GM23338 (cell line): ENCODE results near the gene SH2D3C. TPM values are rescaled to one million over a fixed set of nuclear protein-coding genes. Genes with fewer than 3 reads are reported as not detected.

Experiments used
- ATAC-seq: fragments of 200-7000 bp; cut with Tn5 transposase; 3 replicates; pipeline ENCODE4 v1.9.1; 2020
- DNase-seq: peaks from one replicate; pipeline ENCODE4 v3.0.0-alpha.2; 2015; ENCODE audit warnings: low spot score
- H2AFZ ChIP-seq: fragments of 200-600 bp; sonication (generic); 2 replicates; pipeline ENCODE4 v1.8.0; 2016; ENCODE audit warnings: antibody characterized with exemption, mild to moderate bottlenecking, moderate library complexity
- H3F3A ChIP-seq: fragments of 200-600 bp; sonication (generic); replicated peaks from 2 replicates; pipeline ENCODE4 v1.8.0; 2017; ENCODE audit warnings: antibody characterized with exemption, mixed run types, low read depth
- H3K27ac ChIP-seq: fragments of 200-600 bp; sonication (generic); 2 replicates; pipeline ENCODE4 v1.6.1; 2016; ENCODE audit warnings: low read depth
- H3K27me3 ChIP-seq: fragments of 200-600 bp; sonication (generic); 2 replicates; pipeline ENCODE4 v1.8.0; 2016; ENCODE audit warnings: mild to moderate bottlenecking, mixed run types, moderate library complexity; ENCODE audit not compliant: insufficient read depth
- H3K36me3 ChIP-seq: fragments of 200-600 bp; sonication (generic); 2 replicates; pipeline ENCODE4 v1.8.0; 2016; ENCODE audit warnings: mild to moderate bottlenecking; ENCODE audit not compliant: insufficient read depth
- H3K4me1 ChIP-seq: fragments of 200-600 bp; sonication (generic); 2 replicates; pipeline ENCODE4 v1.8.0; 2016; ENCODE audit warnings: mild to moderate bottlenecking, moderate library complexity; ENCODE audit not compliant: insufficient read depth
- H3K4me2 ChIP-seq: fragments of 200-600 bp; sonication (generic); 2 replicates; pipeline ENCODE4 v1.7.1; 2017; ENCODE audit warnings: mixed run types
- H3K4me3 ChIP-seq: fragments of 200-600 bp; sonication (generic); 2 replicates; pipeline ENCODE4 v1.6.1; 2016; ENCODE audit warnings: mixed run types
- H3K79me2 ChIP-seq: fragments of 200-600 bp; sonication (generic); replicated peaks from 2 replicates; pipeline ENCODE4 v1.8.0; 2017; ENCODE audit warnings: mild to moderate bottlenecking; ENCODE audit not compliant: insufficient read depth
- H3K9me2 ChIP-seq: fragments of 200-600 bp; sonication (generic); 2 replicates; pipeline ENCODE4 v1.8.0; 2017; ENCODE audit not compliant: insufficient read depth
- H4K20me1 ChIP-seq: fragments of 200-600 bp; sonication (generic); replicated peaks from 2 replicates; pipeline ENCODE4 v1.8.0; 2017; ENCODE audit warnings: mild to moderate bottlenecking; ENCODE audit not compliant: insufficient read depth
- H3K27ac Mint-ChIP-seq: 2 replicates; pipeline ENCODE4 v1.8.0; 2020; ENCODE audit warnings: inconsistent platforms, mild to moderate bottlenecking, moderate library complexity, mixed read lengths
- H3K27me3 Mint-ChIP-seq: 3 replicates; pipeline ENCODE4 v1.8.0; 2022; ENCODE audit warnings: low read depth, mild to moderate bottlenecking, moderate library complexity, mixed read lengths, inconsistent platforms; ENCODE audit not compliant: insufficient read depth, poor library complexity
- H3K36me3 Mint-ChIP-seq: 3 replicates; pipeline ENCODE4 v1.8.0; 2021; ENCODE audit warnings: low read depth, mild to moderate bottlenecking, inconsistent platforms, moderate library complexity, mixed read lengths
- H3K4me1 Mint-ChIP-seq: 3 replicates; pipeline ENCODE4 v1.8.0; 2020; ENCODE audit warnings: mild to moderate bottlenecking, inconsistent platforms, mixed read lengths
- H3K4me3 Mint-ChIP-seq: 3 replicates; pipeline ENCODE4 v1.8.0; 2021; ENCODE audit warnings: moderate library complexity, mild to moderate bottlenecking, inconsistent platforms, mixed read lengths
- H3K9me3 Mint-ChIP-seq: 3 replicates; pipeline ENCODE4 v1.8.0; 2020; ENCODE audit warnings: moderate library complexity, mild to moderate bottlenecking, inconsistent platforms, mixed read lengths
- EZH2phosphoT487 ChIP-seq: fragments of 200-600 bp; sonication (generic); IDR thresholded peaks from one replicate; pipeline ENCODE4 v1.8.1; 2018; ENCODE audit warnings: antibody characterized with exemption; ENCODE audit not compliant: unreplicated experiment
- JUNB ChIP-seq: IDR thresholded peaks from one replicate; pipeline ENCODE4 v1.6.1; 2016; ENCODE audit warnings: antibody characterized with exemption; ENCODE audit not compliant: unreplicated experiment
- NANOG ChIP-seq: IDR thresholded peaks from 2 replicates; pipeline ENCODE4 v1.6.1; 2016; ENCODE audit warnings: antibody characterized with exemption, borderline replicate concordance
- polyA plus RNA-seq: library from polyadenylated mRNA; unstranded; fragments of >200 nt; fragmentation: Nextera tagmentation; extraction: Ambion mirVana; gene quantifications from 2 replicates; pipeline ENCODE4 v1.2.1, GENCODE V29; 2016
- total RNA-seq: library from RNA; depleted of rRNA; stranded (reverse); fragments of >200 nt; shearing (Covaris generic); gene quantifications from 2 replicates; pipeline ENCODE4 v1.2.3, GENCODE V29; 2014
- TF ChIP-seq, protein P1 (sequence below): fragments of 250-450 bp; sonication (Bioruptor Pico); IDR thresholded peaks from 2 replicates; pipeline ENCODE4 v1.5.0; 2020; ENCODE audit warnings: mild to moderate bottlenecking, moderate library complexity
- TF ChIP-seq, protein P2 (sequence below), 2 experiments: fragments of 200-600 bp in 1 of 2; sonication (generic) in 1 of 2; conservative IDR thresholded peaks; 2 replicates each; pipeline versions ENCODE4 v1.5.1 to v1.6.1; 2016 to 2017; ENCODE audit warnings: antibody characterized with exemption in 2 of 2, low read depth in 2 of 2, mild to moderate bottlenecking in 2 of 2, moderate library complexity in 1 of 2

SH2D3C gene
- total and polyA plus RNA-seq, 2 experiments from 2014 or later: 4.2 to 4.5 TPM

DNA sequence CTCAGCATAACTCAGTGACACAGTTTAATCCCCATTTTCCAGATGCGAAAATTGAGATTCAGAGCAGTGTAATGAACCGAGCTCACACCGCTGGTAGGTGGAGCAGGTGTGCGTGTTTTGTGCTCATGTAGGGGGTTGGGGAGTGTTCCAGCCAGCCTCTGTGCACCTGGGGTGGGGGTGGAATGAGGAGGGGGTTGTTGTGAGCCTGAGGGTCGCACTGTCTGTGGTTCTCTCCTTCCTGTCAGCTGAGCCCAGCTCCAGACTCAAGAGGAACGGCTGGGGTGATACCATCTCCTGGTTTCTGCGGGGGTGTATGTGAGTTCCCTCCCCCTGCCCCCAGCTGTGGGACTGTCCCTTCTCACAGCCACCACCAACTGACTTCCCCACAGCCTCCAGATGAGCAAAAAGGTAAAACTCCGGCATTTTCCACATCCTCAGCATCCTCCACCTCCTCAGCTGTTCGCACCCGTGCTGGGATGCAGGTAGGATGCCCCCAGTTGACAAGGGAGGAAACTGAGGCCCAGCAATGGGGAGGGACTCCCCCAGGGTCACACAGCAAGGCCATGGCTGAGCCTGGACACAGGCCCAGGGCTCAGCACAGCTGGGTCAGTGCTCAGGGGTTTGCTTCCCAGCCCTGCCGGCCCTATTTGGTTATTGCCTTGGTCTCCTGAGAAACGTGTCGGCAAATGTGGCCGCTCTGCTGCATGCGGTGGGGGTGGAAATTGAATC, 2.1 kb downstream of the SH2D3C start (continued):
- TF ChIP-seq, protein P1, sequence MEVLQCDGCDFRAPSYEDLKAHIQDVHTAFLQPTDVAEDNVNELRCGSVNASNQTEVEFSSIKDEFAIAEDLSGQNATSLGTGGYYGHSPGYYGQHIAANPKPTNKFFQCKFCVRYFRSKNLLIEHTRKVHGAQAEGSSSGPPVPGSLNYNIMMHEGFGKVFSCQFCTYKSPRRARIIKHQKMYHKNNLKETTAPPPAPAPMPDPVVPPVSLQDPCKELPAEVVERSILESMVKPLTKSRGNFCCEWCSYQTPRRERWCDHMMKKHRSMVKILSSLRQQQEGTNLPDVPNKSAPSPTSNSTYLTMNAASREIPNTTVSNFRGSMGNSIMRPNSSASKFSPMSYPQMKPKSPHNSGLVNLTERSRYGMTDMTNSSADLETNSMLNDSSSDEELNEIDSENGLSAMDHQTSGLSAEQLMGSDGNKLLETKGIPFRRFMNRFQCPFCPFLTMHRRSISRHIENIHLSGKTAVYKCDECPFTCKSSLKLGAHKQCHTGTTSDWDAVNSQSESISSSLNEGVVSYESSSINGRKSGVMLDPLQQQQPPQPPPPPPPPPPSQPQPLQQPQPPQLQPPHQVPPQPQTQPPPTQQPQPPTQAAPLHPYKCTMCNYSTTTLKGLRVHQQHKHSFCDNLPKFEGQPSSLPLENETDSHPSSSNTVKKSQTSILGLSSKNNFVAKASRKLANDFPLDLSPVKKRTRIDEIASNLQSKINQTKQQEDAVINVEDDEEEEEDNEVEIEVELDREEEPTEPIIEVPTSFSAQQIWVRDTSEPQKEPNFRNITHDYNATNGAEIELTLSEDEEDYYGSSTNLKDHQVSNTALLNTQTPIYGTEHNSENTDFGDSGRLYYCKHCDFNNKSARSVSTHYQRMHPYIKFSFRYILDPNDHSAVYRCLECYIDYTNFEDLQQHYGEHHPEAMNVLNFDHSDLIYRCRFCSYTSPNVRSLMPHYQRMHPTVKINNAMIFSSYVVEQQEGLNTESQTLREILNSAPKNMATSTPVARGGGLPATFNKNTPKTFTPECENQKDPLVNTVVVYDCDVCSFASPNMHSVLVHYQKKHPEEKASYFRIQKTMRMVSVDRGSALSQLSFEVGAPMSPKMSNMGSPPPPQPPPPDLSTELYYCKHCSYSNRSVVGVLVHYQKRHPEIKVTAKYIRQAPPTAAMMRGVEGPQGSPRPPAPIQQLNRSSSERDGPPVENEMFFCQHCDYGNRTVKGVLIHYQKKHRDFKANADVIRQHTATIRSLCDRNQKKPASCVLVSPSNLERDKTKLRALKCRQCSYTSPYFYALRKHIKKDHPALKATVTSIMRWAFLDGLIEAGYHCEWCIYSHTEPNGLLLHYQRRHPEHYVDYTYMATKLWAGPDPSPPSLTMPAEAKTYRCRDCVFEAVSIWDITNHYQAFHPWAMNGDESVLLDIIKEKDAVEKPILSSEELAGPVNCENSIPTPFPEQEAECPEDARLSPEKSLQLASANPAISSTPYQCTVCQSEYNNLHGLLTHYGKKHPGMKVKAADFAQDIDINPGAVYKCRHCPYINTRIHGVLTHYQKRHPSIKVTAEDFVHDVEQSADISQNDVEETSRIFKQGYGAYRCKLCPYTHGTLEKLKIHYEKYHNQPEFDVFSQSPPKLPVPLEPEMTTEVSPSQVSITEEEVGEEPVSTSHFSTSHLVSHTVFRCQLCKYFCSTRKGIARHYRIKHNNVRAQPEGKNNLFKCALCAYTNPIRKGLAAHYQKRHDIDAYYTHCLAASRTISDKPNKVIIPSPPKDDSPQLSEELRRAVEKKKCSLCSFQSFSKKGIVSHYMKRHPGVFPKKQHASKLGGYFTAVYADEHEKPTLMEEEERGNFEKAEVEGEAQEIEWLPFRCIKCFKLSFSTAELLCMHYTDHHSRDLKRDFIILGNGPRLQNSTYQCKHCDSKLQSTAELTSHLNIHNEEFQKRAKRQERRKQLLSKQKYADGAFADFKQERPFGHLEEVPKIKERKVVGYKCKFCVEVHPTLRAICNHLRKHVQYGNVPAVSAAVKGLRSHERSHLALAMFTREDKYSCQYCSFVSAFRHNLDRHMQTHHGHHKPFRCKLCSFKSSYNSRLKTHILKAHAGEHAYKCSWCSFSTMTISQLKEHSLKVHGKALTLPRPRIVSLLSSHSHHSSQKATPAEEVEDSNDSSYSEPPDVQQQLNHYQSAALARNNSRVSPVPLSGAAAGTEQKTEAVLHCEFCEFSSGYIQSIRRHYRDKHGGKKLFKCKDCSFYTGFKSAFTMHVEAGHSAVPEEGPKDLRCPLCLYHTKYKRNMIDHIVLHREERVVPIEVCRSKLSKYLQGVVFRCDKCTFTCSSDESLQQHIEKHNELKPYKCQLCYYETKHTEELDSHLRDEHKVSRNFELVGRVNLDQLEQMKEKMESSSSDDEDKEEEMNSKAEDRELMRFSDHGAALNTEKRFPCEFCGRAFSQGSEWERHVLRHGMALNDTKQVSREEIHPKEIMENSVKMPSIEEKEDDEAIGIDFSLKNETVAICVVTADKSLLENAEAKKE (CRISPR knock-in tag): no peak

DNA sequence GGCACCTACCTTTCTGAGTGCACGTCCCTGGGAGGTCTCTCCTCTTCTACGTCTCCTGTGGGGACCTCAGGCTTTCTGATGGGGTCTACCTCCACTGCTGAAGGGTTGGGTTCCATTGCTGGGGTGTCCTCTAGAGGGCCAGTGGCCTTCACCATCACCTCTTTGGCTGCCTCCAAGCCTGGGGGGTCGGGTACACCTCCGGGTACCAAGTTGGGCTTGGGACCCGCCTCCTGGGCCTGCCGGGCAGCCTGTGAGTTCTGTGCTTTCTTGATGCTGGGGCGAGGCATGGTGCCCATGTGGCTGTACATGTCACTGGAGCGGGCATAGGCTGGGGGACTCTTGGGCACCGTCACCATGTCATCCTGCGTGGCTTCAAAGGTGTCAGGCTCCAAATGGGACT, 4.5 kb downstream of the SH2D3C start:
- Mint-ChIP-seq H3K4me1 (peaks cover 31% of the 10 kb centered on the region), H3K27ac (no peak overlapping the region), H3K36me3 (no peaks in the 10 kb centered on the region; the same call in 2 of the 3 replicates), H3K4me3 (no peak overlapping the region; the same call in 2 of the 3 replicates), H3K9me3 (peaks cover 2% of the 10 kb centered on the region; the same call in 1 of the 3 replicates), H3K27me3 (peaks cover 14% of the 10 kb centered on the region)
- TF ChIP-seq, protein P2, sequence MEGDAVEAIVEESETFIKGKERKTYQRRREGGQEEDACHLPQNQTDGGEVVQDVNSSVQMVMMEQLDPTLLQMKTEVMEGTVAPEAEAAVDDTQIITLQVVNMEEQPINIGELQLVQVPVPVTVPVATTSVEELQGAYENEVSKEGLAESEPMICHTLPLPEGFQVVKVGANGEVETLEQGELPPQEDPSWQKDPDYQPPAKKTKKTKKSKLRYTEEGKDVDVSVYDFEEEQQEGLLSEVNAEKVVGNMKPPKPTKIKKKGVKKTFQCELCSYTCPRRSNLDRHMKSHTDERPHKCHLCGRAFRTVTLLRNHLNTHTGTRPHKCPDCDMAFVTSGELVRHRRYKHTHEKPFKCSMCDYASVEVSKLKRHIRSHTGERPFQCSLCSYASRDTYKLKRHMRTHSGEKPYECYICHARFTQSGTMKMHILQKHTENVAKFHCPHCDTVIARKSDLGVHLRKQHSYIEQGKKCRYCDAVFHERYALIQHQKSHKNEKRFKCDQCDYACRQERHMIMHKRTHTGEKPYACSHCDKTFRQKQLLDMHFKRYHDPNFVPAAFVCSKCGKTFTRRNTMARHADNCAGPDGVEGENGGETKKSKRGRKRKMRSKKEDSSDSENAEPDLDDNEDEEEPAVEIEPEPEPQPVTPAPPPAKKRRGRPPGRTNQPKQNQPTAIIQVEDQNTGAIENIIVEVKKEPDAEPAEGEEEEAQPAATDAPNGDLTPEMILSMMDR (conservative IDR thresholded peaks at IDR 0.05; ENCODE audit: low read depth in 2 of 2): no peak
- TF ChIP-seq JUNB (no peak), EZH2phosphoT487 (no peak), NANOG (no peak)
- no peaks in the 10 kb centered on the region for H3K36me3 ChIP-seq
- no peak overlapping the region for H2AFZ ChIP-seq
- peaks cover 14% of the 10 kb centered on the region for H3K4me1 ChIP-seq
- no peaks in the 10 kb centered on the region for H3K27me3 ChIP-seq
- H4K20me1 ChIP-seq: no peaks in the 10 kb centered on the region
- ATAC-seq (no peak), DNase-seq (no peak)
- peaks cover 7% of the 10 kb centered on the region; the same call in 1 of the 2 replicates for H3F3A ChIP-seq
- no peaks in the 10 kb centered on the region for H3K9me2 ChIP-seq
- no peak overlapping the region for H3K4me2 ChIP-seq
- no peaks in the 10 kb centered on the region for H3K79me2 ChIP-seq
- H3K27ac ChIP-seq: no peak overlapping the region
- no peak overlapping the region for H3K4me3 ChIP-seq
